GM12865 (cell line): ENCODE results near the gene RAPGEF5.

ENCODE experiments used
- DNase-seq: peaks from one replicate; pipeline ENCODE4 v3.0.0; 2010; ENCODE audit warnings: low read depth
- H3K4me3 ChIP-seq: 2 replicates; pipeline ENCODE4 v1.5.1; 2011; ENCODE audit warnings: mild to moderate bottlenecking, low read depth, low read length, control low read depth
- CTCF ChIP-seq: IDR thresholded peaks from 2 replicates; pipeline ENCODE4 v1.5.1; 2011; ENCODE audit warnings: low read length, control low read depth, low read depth, inconsistent platforms; ENCODE audit not compliant: insufficient read depth; ENCODE audit errors: missing control alignments

The RAPGEF5 gene

GRCh38 chr7:22111661-22112060 is 245.3 kb downstream of the RAPGEF5 start:
- H3K4me3 ChIP-seq: no peak overlapping the region
- TF ChIP-seq CTCF: no peak
- DNase-seq: no peak

- DNase-seq: no peak
- no peak for TF ChIP-seq CTCF
These were observed 246.1 kb downstream of the RAPGEF5 start for GRCh38 chr7:22110881-22111280.

GRCh38 chr7:22110227-22110839 is 246.6 kb downstream of the RAPGEF5 start:
- H3K4me3 ChIP-seq: no peak overlapping the region
- DNase-seq: peak; percentile 87
- peak; percentile 76 for TF ChIP-seq CTCF

More at GRCh38 chr7:22110881-22111280, 246.1 kb downstream of the RAPGEF5 start:
- no peak overlapping the region for H3K4me3 ChIP-seq

GRCh38 chr7:22109761-22110160 is 247.2 kb downstream of the RAPGEF5 start:
- H3K4me3 ChIP-seq: no peak overlapping the region
- TF ChIP-seq CTCF: peak; percentile 52
- peak; percentile 57 for DNase-seq

GRCh38 chr7:22108151-22108845 is 248.7 kb downstream of the RAPGEF5 start:
- H3K4me3 ChIP-seq: no peak overlapping the region
- DNase-seq: no peak
- no peak for TF ChIP-seq CTCF

GRCh38 chr7:22105550-22105949 is 251.4 kb downstream of the RAPGEF5 start:
- H3K4me3 ChIP-seq: no peak overlapping the region
- DNase-seq: no peak
- TF ChIP-seq CTCF: no peak
